ENCODE data around the gene KLHL10. TPM values are rescaled to one million over a fixed set of nuclear protein-coding genes. Genes with fewer than 3 reads are reported as not detected.

The KLHL10 gene
- total and polyA plus RNA-seq, 2 of the 13 experiments (the other 11 are each of a cell fraction or from before 2014, with no cell fraction given) = 0.04 to 0.08 TPM

DNA sequence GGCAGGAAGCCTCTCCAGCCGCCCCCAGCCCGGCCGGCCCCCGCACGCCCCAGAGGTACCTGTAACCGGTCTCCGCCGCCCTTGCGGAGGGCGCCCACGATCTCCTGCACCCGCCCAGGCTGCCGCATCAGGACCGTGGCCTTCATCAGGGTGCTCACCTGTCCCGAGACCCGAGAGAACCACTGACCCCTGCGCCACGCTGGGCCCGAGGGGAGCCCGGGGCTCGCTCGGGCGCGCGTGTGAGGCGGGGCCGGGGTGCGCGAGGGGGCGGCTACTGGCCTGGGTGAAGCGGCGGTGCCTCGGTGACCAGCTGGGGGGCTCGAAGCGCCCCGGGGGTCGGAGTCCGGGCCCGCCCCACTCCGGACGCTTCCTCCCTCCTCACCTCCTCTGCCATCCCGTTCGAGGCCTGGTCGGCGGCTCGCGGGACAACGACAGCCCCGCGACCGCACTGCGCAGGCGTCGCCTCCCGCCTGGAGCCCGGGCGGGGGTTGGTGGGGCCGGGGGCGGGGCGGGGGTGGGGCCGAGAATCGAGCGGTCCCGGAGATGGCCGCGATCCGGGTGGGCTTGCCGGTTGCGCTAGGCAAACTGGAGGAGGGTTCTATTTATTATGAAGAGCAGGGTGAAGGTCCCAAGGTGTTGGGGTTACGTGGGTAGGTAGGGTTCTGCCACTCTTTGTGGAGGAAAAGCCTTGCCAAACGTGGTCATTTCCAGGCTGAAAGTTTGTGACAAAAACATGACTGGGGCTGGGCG, 1.6 kb upstream of the KLHL10 start, which contains the start of gene NT5C3B (continued):
- TF ChIP-seq, protein P1, sequence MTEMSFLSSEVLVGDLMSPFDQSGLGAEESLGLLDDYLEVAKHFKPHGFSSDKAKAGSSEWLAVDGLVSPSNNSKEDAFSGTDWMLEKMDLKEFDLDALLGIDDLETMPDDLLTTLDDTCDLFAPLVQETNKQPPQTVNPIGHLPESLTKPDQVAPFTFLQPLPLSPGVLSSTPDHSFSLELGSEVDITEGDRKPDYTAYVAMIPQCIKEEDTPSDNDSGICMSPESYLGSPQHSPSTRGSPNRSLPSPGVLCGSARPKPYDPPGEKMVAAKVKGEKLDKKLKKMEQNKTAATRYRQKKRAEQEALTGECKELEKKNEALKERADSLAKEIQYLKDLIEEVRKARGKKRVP (CRISPR knock-in tag; IDR thresholded peaks at IDR 0.05) = no peak
- TF ChIP-seq NFATC3 (CRISPR knock-in tag; IDR thresholded peaks at IDR 0.05) = no peak; the same call in 1 of the 2 replicates
- no peak; the same call in 1 of the 2 replicates for TF ChIP-seq HES4 (CRISPR knock-in tag; IDR thresholded peaks at IDR 0.05; ENCODE audit: borderline replicate concordance)
- TF ChIP-seq ZGPAT (CRISPR knock-in tag; IDR thresholded peaks at IDR 0.05) = no peak
- TF ChIP-seq ZNF597 (CRISPR knock-in tag; IDR thresholded peaks at IDR 0.05) = no peak
- TF ChIP-seq ARNTL (CRISPR knock-in tag; IDR thresholded peaks at IDR 0.05) = no peak
- TF ChIP-seq, protein P2, sequence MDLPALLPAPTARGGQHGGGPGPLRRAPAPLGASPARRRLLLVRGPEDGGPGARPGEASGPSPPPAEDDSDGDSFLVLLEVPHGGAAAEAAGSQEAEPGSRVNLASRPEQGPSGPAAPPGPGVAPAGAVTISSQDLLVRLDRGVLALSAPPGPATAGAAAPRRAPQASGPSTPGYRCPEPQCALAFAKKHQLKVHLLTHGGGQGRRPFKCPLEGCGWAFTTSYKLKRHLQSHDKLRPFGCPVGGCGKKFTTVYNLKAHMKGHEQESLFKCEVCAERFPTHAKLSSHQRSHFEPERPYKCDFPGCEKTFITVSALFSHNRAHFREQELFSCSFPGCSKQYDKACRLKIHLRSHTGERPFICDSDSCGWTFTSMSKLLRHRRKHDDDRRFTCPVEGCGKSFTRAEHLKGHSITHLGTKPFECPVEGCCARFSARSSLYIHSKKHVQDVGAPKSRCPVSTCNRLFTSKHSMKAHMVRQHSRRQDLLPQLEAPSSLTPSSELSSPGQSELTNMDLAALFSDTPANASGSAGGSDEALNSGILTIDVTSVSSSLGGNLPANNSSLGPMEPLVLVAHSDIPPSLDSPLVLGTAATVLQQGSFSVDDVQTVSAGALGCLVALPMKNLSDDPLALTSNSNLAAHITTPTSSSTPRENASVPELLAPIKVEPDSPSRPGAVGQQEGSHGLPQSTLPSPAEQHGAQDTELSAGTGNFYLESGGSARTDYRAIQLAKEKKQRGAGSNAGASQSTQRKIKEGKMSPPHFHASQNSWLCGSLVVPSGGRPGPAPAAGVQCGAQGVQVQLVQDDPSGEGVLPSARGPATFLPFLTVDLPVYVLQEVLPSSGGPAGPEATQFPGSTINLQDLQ (CRISPR knock-in tag; IDR thresholded peaks at IDR 0.05) = no peak; the same call in 1 of the 2 replicates
- TF ChIP-seq EHMT2 (IDR thresholded peaks at IDR 0.05; ENCODE audit: borderline replicate concordance, low read depth, low read length) = no peak
- TF ChIP-seq KLF12 (CRISPR knock-in tag; IDR thresholded peaks at IDR 0.05; ENCODE audit: borderline replicate concordance) = no peak
- TF ChIP-seq ZNF562 (CRISPR knock-in tag; IDR thresholded peaks at IDR 0.05; ENCODE audit: borderline replicate concordance) = no peak
- TF ChIP-seq, protein P3, sequence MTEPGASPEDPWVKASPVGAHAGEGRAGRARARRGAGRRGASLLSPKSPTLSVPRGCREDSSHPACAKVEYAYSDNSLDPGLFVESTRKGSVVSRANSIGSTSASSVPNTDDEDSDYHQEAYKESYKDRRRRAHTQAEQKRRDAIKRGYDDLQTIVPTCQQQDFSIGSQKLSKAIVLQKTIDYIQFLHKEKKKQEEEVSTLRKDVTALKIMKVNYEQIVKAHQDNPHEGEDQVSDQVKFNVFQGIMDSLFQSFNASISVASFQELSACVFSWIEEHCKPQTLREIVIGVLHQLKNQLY (CRISPR knock-in tag; IDR thresholded peaks at IDR 0.05) = no peak
- TF ChIP-seq NFRKB (IDR thresholded peaks at IDR 0.05) = no peak
- TF ChIP-seq NCOR1 (IDR thresholded peaks at IDR 0.05; ENCODE audit: borderline replicate concordance, low read length) = no peak
- no peak for TF ChIP-seq ZNF253 (CRISPR knock-in tag; IDR thresholded peaks at IDR 0.05; ENCODE audit: borderline replicate concordance)
- TF ChIP-seq RBM39 (IDR thresholded peaks at IDR 0.05; ENCODE audit: low read depth, low read length, poor library complexity, severe bottlenecking) = no peak
- no peak for TF ChIP-seq ZSCAN12 (CRISPR knock-in tag; IDR thresholded peaks at IDR 0.05)
- no peak for TF ChIP-seq PHF5A (CRISPR knock-in tag; IDR thresholded peaks at IDR 0.05; ENCODE audit: low read depth, unreplicated experiment)
- TF ChIP-seq TEF (CRISPR knock-in tag; IDR thresholded peaks at IDR 0.05) = no peak
- TF ChIP-seq, protein P4, sequence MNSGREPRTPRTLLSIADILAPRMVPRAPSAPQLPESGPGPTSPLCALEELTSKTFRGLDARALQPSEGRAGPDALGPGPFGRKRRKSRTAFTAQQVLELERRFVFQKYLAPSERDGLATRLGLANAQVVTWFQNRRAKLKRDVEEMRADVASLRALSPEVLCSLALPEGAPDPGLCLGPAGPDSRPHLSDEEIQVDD (CRISPR knock-in tag; IDR thresholded peaks at IDR 0.05; ENCODE audit: borderline replicate concordance) = peak; percentile 25; the same call in 1 of the 2 replicates
